ENCODE results near the gene TMEM120B. TPM values are rescaled to one million over a fixed set of nuclear protein-coding genes. Genes with fewer than 3 reads are reported as not detected.

The TMEM120B gene
- total and polyA plus RNA-seq, 2 of the 13 experiments (the other 11 are each of a cell fraction or from before 2014, with no cell fraction given) = 7.1 to 12.9 TPM

DNA sequence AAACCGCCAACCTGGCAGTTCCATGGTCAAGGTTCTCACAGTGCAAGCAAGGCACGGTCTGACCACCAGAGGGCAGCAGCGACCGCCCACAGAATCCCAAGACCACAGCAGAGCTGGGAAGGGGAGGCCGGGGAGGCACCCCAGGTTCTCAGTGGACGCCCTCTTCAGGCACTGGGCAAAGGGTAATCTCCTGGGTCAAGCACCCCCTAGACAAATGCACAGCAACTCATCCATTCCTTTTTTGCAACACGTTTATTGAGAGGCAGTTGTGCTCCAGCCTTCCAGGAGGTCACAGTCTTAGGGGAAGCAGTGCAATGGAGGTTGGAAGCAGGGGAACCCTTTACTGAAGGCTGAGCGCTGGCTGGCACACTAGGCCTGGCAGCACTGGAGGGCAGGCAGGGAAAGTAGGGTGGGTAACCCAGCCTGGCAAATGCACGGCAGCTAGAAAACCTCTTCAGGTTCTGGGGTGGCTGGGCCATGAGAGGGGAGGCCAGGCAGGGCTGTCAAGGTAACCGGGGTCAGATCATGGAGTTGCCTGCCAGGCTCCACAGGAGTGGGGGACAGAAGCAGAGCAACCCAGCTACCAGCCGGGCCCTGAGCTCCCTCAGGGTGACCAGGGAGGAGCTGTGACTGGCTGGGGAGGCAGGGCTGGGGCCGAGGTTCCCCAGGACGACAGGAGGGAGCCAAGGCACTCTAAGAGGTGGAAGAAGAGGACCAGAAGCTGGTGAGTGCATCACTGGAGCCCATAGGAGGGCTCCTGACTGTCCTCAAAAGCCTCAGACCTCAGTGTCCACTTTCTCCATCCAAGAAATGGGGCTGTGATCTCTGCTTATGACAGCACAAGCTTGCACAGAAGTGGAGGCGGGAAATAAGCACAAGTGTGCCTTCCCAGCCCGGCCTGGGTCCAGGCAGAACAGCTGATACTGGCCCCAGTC, 82.7 kb downstream of the TMEM120B start (continued):
- TF ChIP-seq, protein P1, sequence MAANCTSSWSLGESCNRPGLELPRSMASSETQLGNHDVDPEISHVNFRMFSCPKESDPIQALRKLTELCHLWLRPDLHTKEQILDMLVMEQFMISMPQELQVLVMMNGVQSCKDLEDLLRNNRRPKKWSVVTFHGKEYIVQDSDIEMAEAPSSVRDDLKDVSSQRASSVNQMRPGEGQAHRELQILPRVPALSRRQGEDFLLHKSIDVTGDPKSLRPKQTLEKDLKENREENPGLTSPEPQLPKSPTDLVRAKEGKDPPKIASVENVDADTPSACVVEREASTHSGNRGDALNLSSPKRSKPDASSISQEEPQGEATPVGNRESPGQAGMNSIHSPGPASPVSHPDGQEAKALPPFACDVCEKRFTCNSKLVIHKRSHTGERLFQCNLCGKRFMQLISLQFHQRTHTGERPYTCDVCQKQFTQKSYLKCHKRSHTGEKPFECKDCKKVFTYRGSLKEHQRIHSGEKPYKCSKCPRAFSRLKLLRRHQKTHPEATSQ (CRISPR knock-in tag; IDR thresholded peaks at IDR 0.05; ENCODE audit: borderline replicate concordance) = no peak
- TF ChIP-seq ZNF766 (CRISPR knock-in tag; IDR thresholded peaks at IDR 0.05; ENCODE audit: borderline replicate concordance) = no peak
- no peak for TF ChIP-seq TEAD2 (CRISPR knock-in tag; IDR thresholded peaks at IDR 0.05)
- TF ChIP-seq, protein P2, sequence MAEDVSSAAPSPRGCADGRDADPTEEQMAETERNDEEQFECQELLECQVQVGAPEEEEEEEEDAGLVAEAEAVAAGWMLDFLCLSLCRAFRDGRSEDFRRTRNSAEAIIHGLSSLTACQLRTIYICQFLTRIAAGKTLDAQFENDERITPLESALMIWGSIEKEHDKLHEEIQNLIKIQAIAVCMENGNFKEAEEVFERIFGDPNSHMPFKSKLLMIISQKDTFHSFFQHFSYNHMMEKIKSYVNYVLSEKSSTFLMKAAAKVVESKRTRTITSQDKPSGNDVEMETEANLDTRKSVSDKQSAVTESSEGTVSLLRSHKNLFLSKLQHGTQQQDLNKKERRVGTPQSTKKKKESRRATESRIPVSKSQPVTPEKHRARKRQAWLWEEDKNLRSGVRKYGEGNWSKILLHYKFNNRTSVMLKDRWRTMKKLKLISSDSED (CRISPR knock-in tag; IDR thresholded peaks at IDR 0.05) = no peak
- no peak for TF ChIP-seq ZNF367 (CRISPR knock-in tag; IDR thresholded peaks at IDR 0.05; ENCODE audit: borderline replicate concordance)
- TF ChIP-seq NFIC (IDR thresholded peaks at IDR 0.05; ENCODE audit: low read length) = no peak
- TF ChIP-seq, protein P3, sequence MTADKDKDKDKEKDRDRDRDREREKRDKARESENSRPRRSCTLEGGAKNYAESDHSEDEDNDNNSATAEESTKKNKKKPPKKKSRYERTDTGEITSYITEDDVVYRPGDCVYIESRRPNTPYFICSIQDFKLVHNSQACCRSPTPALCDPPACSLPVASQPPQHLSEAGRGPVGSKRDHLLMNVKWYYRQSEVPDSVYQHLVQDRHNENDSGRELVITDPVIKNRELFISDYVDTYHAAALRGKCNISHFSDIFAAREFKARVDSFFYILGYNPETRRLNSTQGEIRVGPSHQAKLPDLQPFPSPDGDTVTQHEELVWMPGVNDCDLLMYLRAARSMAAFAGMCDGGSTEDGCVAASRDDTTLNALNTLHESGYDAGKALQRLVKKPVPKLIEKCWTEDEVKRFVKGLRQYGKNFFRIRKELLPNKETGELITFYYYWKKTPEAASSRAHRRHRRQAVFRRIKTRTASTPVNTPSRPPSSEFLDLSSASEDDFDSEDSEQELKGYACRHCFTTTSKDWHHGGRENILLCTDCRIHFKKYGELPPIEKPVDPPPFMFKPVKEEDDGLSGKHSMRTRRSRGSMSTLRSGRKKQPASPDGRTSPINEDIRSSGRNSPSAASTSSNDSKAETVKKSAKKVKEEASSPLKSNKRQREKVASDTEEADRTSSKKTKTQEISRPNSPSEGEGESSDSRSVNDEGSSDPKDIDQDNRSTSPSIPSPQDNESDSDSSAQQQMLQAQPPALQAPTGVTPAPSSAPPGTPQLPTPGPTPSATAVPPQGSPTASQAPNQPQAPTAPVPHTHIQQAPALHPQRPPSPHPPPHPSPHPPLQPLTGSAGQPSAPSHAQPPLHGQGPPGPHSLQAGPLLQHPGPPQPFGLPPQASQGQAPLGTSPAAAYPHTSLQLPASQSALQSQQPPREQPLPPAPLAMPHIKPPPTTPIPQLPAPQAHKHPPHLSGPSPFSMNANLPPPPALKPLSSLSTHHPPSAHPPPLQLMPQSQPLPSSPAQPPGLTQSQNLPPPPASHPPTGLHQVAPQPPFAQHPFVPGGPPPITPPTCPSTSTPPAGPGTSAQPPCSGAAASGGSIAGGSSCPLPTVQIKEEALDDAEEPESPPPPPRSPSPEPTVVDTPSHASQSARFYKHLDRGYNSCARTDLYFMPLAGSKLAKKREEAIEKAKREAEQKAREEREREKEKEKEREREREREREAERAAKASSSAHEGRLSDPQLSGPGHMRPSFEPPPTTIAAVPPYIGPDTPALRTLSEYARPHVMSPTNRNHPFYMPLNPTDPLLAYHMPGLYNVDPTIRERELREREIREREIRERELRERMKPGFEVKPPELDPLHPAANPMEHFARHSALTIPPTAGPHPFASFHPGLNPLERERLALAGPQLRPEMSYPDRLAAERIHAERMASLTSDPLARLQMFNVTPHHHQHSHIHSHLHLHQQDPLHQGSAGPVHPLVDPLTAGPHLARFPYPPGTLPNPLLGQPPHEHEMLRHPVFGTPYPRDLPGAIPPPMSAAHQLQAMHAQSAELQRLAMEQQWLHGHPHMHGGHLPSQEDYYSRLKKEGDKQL (CRISPR knock-in tag; IDR thresholded peaks at IDR 0.05; ENCODE audit: low read depth) = no peak
- TF ChIP-seq, protein P4, sequence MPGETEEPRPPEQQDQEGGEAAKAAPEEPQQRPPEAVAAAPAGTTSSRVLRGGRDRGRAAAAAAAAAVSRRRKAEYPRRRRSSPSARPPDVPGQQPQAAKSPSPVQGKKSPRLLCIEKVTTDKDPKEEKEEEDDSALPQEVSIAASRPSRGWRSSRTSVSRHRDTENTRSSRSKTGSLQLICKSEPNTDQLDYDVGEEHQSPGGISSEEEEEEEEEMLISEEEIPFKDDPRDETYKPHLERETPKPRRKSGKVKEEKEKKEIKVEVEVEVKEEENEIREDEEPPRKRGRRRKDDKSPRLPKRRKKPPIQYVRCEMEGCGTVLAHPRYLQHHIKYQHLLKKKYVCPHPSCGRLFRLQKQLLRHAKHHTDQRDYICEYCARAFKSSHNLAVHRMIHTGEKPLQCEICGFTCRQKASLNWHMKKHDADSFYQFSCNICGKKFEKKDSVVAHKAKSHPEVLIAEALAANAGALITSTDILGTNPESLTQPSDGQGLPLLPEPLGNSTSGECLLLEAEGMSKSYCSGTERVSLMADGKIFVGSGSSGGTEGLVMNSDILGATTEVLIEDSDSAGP (CRISPR knock-in tag; IDR thresholded peaks at IDR 0.05; ENCODE audit: borderline replicate concordance) = peak; percentile 15; the same call in 1 of the 2 replicates
- no peak for TF ChIP-seq HNF1A (IDR thresholded peaks at IDR 0.05; ENCODE audit: low read depth)
- no peak; the same call in 1 of the 2 replicates for TF ChIP-seq HNF1A (CRISPR knock-in tag; IDR thresholded peaks at IDR 0.05; ENCODE audit: borderline replicate concordance)
- TF ChIP-seq RXRA (CRISPR knock-in tag; IDR thresholded peaks at IDR 0.05) = 0 out of 2 replicates have a peak, but pooled peaks have one; percentile 48
- peak; percentile 63 for TF ChIP-seq SAP130 (CRISPR knock-in tag; IDR thresholded peaks at IDR 0.05; ENCODE audit: low read depth)
